Endometrium (tissue), 2 donors: ENCODE results near the gene CCDC150.
"Not testable (repeated sequence)": the region's sequence is repeated elsewhere in the genome, so short reads cannot be mapped to it uniquely, and the experiment has no call there.

Source experiments
- FAIRE-seq: peaks from 2 replicates; lab custom pipeline; 2012; peaks lifted over from hg19 to GRCh38; lab: Jason Lieb, UNC
- donor health status: control.
- donor health status: control.

Gene CCDC150

GRCh38 chr2:196635156-196635555 is 4.4 kb upstream of the CCDC150 start:
- FAIRE-seq, result no peak

DNA sequence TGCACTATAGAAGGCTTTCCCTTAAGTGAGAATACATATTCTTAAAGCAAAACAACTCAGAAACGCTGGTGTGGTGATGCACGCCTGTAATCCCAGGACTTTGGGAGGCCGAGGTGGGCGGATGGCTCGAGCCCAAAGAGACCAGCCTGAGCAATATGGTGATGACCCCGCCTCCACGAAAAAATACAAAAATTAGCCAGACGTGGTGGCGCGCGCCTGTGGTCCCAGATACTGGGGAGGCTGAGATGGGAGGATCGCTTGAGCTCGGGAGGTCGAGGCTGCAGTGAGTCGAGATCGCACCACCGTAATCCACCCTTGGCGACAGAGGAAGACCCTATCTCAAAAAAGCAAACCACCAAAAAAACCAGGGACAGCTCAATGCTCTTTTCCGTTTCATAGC is 750 bp upstream of the CCDC150 start:
- no peak for FAIRE-seq

DNA sequence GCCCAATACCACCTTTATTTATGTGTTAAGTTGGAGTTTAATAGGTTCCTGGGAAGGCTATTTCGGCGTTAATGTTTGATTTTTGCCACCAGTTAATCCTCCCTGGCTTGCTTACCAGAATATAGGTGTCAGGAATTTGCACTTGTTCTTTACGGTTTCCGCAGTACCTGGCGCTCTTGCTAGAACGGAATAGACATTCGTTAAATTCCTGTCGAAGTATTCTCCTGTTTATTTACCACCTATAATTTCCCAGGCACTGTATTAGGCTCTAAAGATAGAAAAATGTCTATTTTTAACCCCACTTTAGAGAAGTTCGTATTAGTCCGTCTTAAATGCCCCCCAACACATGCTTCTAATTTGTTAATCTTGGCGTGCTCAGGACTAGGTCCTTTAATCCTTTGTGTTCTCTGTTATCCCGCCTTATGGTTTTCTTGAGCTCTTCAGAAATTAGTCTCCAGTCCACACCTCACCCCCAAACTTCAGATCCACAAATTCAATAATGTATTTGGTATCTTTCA is 575 bp downstream of the CCDC150 start:
- FAIRE-seq, result no peak

DNA sequence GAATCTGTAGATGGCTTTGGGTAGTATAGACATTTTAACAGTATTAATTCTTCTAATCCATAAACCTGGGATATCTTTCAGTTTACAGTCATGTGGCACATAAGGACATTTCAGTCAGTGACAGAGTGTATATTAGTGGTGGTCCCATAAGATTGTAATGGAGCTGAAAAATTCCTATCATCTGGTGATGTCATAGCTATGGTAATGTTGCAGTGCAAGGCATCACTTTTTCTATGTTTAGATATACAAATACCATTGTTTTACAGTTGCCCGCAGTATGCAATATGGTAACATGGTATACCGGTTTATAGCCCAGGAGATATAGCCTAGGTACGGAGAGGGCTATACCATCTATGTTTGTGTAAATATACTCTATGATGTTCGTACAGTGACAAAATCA is 9.7 kb downstream of the CCDC150 start:
- no peak for FAIRE-seq

DNA sequence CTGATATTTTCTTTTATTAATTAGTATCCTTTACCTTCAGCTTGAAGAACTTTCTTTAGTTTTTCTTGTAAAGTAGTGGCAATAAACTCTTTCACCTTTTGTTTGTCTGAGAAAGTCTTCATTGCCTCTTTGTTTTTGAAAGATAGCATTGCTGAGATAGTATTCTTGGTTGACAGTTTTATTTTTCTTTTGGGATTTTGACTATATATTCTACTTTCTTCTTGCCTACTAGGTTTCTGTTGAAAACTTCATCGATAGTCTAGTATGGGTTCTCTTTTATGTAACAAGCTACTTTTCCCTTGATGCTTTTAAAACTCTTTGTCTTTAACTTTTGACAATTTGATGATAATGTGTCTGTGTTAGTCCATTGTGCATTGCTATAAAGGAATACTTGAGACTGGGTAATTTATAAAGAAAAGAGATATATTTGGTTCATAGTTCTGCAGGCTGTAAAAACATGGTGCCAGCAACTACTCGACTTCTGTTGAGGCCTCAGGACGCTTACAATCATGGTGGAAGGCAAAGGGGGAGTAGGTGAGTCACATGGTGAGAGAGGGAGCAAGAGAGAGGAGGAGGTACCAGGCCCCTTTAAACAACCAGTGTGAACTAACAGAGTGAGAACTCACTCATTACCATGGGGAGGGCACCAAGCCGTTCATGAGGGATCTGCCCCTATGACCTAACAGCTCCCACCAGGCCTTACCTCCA is 12.0 kb downstream of the CCDC150 start:
- no peak for FAIRE-seq

GRCh38 chr2:196652869-196653268 is 13.4 kb downstream of the CCDC150 start:
- FAIRE-seq, result no peak

DNA sequence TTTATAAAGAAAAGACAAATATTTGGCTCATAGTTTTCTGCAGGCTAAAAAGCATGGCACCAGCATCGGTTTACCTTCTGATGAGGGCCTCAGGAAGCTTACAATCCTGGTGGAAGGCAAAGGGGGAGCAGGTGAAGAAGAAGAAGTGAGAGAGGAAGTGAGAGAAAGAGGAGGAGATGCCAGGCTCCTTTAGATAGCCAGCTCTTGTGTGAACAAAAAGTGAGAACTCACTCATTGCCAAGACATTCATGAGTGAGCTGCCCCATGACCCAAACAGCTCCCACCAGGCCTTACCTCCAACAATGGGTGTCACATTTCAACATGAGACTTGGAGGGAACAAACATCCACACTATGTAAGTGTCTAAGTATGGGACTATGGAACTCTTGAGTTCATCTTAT is 14.3 kb downstream of the CCDC150 start:
- FAIRE-seq, result no peak

DNA sequence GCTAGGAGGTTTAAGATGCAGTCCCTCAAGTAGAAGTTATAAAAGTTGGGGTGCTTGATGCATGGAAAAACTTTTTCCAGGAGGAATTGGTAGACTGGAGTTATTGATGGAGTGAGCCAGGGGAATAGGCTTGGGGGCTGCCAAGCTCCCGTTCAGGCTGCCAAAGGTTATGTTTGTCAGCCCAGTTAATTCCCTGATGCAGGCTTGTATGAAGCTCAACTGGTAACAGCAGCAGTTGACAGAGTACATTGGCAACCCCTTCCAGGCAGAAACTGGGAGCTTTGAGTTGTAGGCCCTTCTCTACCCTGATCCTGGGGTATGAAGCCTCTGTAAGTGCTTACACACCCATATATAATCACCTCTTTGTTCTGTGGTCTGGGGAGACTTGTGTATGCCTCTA is 16.2 kb downstream of the CCDC150 start:
- no peak for FAIRE-seq

GRCh38 chr2:196657333-196657732 is 17.8 kb downstream of the CCDC150 start:
- no peak for FAIRE-seq

DNA sequence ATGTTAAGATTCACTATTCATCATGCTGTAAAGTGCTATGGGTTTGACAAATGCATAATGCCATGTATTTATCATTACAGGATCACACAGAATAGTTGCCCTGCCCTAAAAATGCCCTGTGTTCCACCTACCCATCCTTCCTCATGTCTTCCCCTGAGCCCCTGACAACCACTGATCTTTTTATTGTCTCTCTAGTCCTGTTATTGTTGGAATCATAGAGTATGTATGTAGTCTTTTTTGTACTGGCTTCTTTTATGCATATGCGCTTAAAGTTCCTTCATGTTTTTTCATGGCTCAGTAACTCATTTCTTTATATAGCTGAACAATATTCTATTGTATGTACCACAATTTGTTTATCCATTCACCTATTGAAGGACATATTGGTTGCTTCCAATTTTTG is 20.3 kb downstream of the CCDC150 start:
- no peak for FAIRE-seq

- no peak for FAIRE-seq
Observed at GRCh38 chr2:196660244-196660643, 20.7 kb downstream of the CCDC150 start.

- no peak for FAIRE-seq
Observed at GRCh38 chr2:196670342-196670741, 30.8 kb downstream of the CCDC150 start.

GRCh38 chr2:196675963-196676362 is 36.4 kb downstream of the CCDC150 start:
- no peak for FAIRE-seq

DNA sequence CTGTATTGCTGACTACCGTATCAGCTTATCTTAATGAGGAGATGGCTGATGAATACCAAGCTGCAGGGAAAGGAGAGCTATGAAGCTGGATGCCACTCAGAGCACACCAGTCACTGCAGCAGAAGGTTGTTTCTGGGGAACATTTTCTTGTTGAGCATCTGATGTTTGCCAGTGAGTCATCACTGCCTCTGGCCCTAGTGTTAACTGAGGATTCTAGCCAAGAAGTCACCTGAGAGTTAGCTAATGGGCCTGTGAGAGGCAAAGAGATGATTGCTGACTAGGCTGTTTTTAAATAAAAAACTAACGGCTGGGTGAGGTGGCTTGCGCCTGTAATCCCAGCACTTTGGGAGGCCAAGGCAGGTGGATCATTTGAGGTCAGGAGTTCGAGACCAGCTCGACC is 37.9 kb downstream of the CCDC150 start:
- no peak for FAIRE-seq

DNA sequence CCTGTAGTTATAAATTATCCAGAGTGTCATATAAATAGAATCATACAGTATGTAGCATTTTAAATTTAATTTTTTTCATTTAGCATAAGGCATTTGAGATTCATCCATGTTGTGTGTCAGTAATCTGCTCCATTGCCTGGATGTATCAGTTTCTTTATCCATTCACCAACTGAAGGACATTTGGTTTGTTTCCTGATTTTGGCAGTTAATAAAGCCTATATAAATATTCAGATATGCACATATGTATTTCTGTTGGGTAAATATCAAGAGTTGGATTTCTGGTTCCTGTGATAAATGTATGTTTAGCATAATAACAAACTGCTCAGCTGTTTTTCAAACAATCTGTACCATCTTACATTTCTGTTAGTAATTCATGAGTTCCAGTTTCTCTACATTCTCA is 39.9 kb downstream of the CCDC150 start:
- FAIRE-seq, result no peak

GRCh38 chr2:196681510-196681909 is 42.0 kb downstream of the CCDC150 start:
- no peak for FAIRE-seq

GRCh38 chr2:196685792-196686191 is 46.3 kb downstream of the CCDC150 start:
- no peak for FAIRE-seq

- FAIRE-seq, result not testable (repeated sequence)
Observed at GRCh38 chr2:196686737-196687136, 47.2 kb downstream of the CCDC150 start.

DNA sequence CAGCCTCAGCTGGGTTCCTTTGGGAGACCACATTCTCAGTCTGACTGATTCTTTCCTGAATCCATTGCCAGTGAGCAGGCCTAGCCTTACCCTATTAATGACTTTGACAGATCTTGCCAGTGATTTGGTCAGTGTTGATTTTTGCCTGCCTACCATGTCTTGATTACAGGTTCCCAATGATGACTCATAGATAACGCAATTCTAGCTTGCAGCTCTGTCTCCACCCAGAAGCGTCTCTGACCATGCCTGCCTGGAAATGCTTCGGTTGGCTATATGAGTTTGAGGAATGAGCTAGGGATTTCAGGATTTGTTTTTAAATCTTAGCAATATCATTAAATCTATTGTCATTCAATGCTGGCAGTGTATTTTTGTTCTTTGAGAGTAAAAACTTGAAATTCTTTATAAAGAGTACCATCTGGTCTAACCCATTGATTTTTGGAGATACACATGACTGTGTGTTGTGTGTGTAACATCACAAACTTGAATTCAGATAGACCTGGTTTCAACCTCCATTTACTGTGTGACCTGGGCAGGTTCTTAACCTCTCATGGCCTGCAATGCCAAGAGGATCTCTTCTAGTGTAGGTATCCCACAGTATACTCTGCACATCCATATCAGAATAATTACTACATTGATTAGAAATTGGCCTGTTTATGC is 57.0 kb downstream of the CCDC150 start:
- FAIRE-seq, result no peak

- FAIRE-seq, result no peak
Observed at GRCh38 chr2:196697825-196698224, 58.3 kb downstream of the CCDC150 start.

GRCh38 chr2:196702641-196703040 is 63.1 kb downstream of the CCDC150 start:
- FAIRE-seq, result no peak

- no peak for FAIRE-seq
Observed at GRCh38 chr2:196703695-196704094, 64.2 kb downstream of the CCDC150 start.

GRCh38 chr2:196710056-196710455 is 70.5 kb downstream of the CCDC150 start:
- not testable (repeated sequence) for FAIRE-seq

DNA sequence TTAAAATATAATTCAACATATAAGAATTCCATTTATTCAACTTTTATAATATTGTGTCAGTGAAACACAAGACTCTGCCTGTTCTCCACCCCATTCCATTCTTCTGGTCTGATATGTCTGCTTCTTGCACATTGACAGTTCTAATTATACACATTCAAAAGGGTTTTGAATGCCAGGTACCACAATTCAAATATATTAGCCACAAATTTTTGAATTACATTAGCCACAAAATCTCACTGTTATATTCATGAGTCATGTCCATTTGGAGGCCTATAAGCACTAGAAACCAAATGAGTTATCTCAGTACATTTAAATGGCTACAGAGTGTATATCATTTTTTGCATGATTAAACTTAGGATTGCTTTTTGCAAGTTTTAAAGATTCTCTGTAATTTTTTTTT is 72.1 kb downstream of the CCDC150 start:
- no peak for FAIRE-seq
